Natural killer cell (primary cell): ENCODE results near the gene ATP8B2. TPM values are rescaled to one million over a fixed set of nuclear protein-coding genes. Genes with fewer than 3 reads are reported as not detected.
"Not testable (repeated sequence)": the region's sequence is repeated elsewhere in the genome, so short reads cannot be mapped to it uniquely, and the experiment has no call there.

Source experiments
- ATAC-seq, 3 donors: fragments of 150-1000 bp in 2 of 3; fragments of 200-7000 bp in 1 of 3; cut with Tn5 transposase; 1 replicate in 1 of 3; 2 replicates in 2 of 3; pipeline ENCODE4 v1.10.0; 2021; ENCODE audit warnings: mild to moderate bottlenecking in 2 of 3, moderate library complexity in 2 of 3
- DNase-seq, 2 donors: peaks; one replicate each; pipeline versions ENCODE4 v3.0.0 to v3.0.0-alpha.2; 2013 to 2021; ENCODE audit warnings: mixed read lengths in 1 of 2
- H3K27ac ChIP-seq: one replicate; pipeline ENCODE4 v1.5.1; 2013; ENCODE audit warnings: mild to moderate bottlenecking, low read length
- H3K27me3 ChIP-seq: one replicate; pipeline ENCODE4 v1.6.1; 2013; ENCODE audit warnings: low read length; ENCODE audit not compliant: control insufficient read depth, insufficient read depth
- H3K36me3 ChIP-seq: one replicate; pipeline ENCODE4 v1.6.1; 2013; ENCODE audit warnings: low read length; ENCODE audit not compliant: control insufficient read depth, insufficient read depth
- H3K4me1 ChIP-seq: one replicate; pipeline ENCODE4 v1.6.1; 2013; ENCODE audit warnings: low read length; ENCODE audit not compliant: control insufficient read depth, insufficient read depth
- H3K4me3 ChIP-seq: one replicate; pipeline ENCODE4 v1.5.1; 2013; ENCODE audit warnings: low read length
- H3K9me3 ChIP-seq: one replicate; pipeline ENCODE4 v1.6.1; 2013; ENCODE audit warnings: low read length; ENCODE audit not compliant: control insufficient read depth, insufficient read depth
- H3K27ac Mint-ChIP-seq, 2 donors: one replicate each; pipeline ENCODE4 v1.8.0; 2022; ENCODE audit warnings: mild to moderate bottlenecking in 2 of 2, mixed read lengths in 2 of 2, moderate library complexity in 1 of 2
- H3K27me3 Mint-ChIP-seq, 2 donors: one replicate each; pipeline ENCODE4 v1.8.0; 2022; ENCODE audit warnings: low read depth in 2 of 2, mixed read lengths in 2 of 2
- H3K36me3 Mint-ChIP-seq: one replicate; pipeline ENCODE4 v1.8.0; 2022; ENCODE audit warnings: mixed read lengths
- H3K4me1 Mint-ChIP-seq, 2 donors: one replicate each; pipeline ENCODE4 v1.8.0; 2022; ENCODE audit warnings: mixed read lengths in 2 of 2
- H3K4me3 Mint-ChIP-seq: one replicate; pipeline ENCODE4 v1.8.0; 2022; ENCODE audit warnings: mild to moderate bottlenecking, moderate library complexity, mixed read lengths
- H3K9me3 Mint-ChIP-seq, 2 donors: one replicate each; pipeline ENCODE4 v1.8.0; 2022; ENCODE audit warnings: mixed read lengths in 2 of 2
- CTCF ChIP-seq: fragments of 200-600 bp; IDR thresholded peaks from one replicate; pipeline ENCODE4 v1.8.0; 2022; ENCODE audit warnings: antibody characterized with exemption
- WGBS: methylation state at CpG from one replicate; pipeline ENCODE4 v1.1.7; 2013; ENCODE audit warnings: missing lambda C conversion rate; ENCODE audit not compliant: insufficient coverage; 5-methylcytosine and 5-hydroxymethylcytosine counted together
- intact Hi-C: fragments of 100-400 bp; cut with micrococcal nuclease; formaldehyde crosslinking; loops from one replicate; pipeline ENCODE4 v1.14.2; 2022
- total RNA-seq, 4 donors: library from RNA; stranded (reverse); fragments of 120-200 nt in 1 of 4; gene quantifications; one replicate each; pipeline versions ENCODE4 v1.2.3 to v1.2.4, GENCODE V29; 2013 to 2022

The ATP8B2 gene
- total RNA-seq, 3 donors from 2014 or later (not counting 1 experiment from before 2014, with no cell fraction given), result 47.8 to 67.5 (median 59.3) TPM

GRCh38 chr1:154318386-154318785, 6.9 kb upstream of the ATP8B2 start:
- intact Hi-C loops, result no loop called here
- WGBS, result 96% methylated on average over 4 of the region's 4 CpGs
- Mint-ChIP-seq H3K9me3 (no peaks in the 10 kb centered on the region), H3K36me3 (no peaks in the 10 kb centered on the region), H3K27ac (no peak overlapping the region), H3K27me3 (peaks cover 13 to 25% of the 10 kb centered on the region in 2 donors), H3K4me3 (no peak overlapping the region), H3K4me1 (no peaks in the 10 kb centered on the region)
- no peaks in the 10 kb centered on the region for H3K27me3 ChIP-seq
- H3K27ac ChIP-seq, result no peak overlapping the region
- H3K9me3 ChIP-seq, result no peaks in the 10 kb centered on the region
- DNase-seq (no peak), ATAC-seq (no peak)
- no peak overlapping the region for H3K4me3 ChIP-seq
- TF ChIP-seq CTCF, result no peak
- no peaks in the 10 kb centered on the region for H3K4me1 ChIP-seq
- no peaks in the 10 kb centered on the region for H3K36me3 ChIP-seq

DNA sequence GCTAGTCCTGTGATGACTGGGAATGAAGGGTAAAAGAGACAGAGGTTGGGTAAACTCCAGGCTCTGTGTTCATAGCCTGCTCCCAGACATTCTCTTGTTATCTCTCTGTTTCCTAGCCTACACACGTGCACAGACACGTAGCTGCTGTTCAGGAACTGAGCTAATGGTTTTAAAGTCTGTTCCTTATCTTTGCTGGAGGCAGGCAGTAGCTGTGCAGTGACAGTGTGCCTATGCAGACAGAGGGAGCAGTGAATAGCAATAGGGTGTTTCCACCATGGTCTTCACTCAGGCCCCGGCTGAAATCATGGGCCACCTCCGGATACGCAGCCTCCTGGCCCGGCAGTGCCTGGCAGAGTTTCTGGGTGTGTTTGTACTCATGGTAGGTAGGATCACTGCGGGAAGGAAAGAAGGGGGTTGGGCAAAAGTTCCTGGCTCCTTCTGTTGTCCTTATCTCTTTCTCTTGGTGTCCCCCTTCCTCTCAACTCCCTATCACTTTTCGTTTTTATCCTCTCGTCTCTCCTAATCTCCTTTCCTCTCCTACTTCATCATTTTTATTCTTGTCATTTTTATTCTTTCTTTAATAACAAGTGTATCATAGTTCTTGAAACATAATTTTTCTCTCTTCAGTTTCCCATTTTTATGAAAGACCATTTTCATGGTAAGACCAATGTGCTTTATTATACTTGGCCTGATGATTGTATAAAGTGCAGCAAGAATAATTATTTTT, 4.3 kb upstream of the ATP8B2 start, which contains the start of gene AQP10:
AQP10 (plus strand) TSS at position 212 of the 727 bp plus-strand sequence; CDS start at position 275, 63 bp downstream.
- WGBS, result 63% methylated on average over 5 of the region's 9 CpGs

GRCh38 chr1:154321609-154321934, 3.8 kb upstream of the ATP8B2 start:
- H3K9me3 ChIP-seq, H3K4me3 ChIP-seq, H3K27ac Mint-ChIP-seq, ATAC-seq, H3K36me3 ChIP-seq, intact Hi-C loops, H3K27me3 ChIP-seq, H3K4me3 Mint-ChIP-seq, H3K27ac ChIP-seq, H3K9me3 Mint-ChIP-seq, DNase-seq, H3K36me3 Mint-ChIP-seq: not testable (repeated sequence)
- peaks cover 10 to 25% of the 10 kb centered on the region in 2 donors for H3K27me3 Mint-ChIP-seq
- H3K4me1 Mint-ChIP-seq, result peaks cover 8 to 21% of the 10 kb centered on the region in 2 donors
- H3K4me1 ChIP-seq, result peaks cover 17% of the 10 kb centered on the region

More for the DNA sequence above, 4.3 kb upstream of the ATP8B2 start, which contains the start of gene AQP10:
- H3K27ac Mint-ChIP-seq, result no peak within 1 kb of the TSS
- Histone ChIP-seq H3K4me3 (no peak within 1 kb of the TSS), H3K4me1 (peaks cover 12% of the 10 kb centered on the region), H3K27me3 (no peaks in the 10 kb centered on the region), H3K36me3 (no peaks in the 10 kb centered on the region), H3K9me3 (no peaks in the 10 kb centered on the region), H3K27ac (no peak within 1 kb of the TSS)
- intact Hi-C loops, result no loop called here
- no peaks in the 10 kb centered on the region for H3K36me3 Mint-ChIP-seq
- H3K4me1 Mint-ChIP-seq, result peaks cover 4 to 15% of the 10 kb centered on the region in 2 donors
- ATAC-seq (no peak), DNase-seq (no peak)
- peaks cover 13 to 25% of the 10 kb centered on the region in 2 donors for H3K27me3 Mint-ChIP-seq
- H3K9me3 Mint-ChIP-seq, result no peaks in the 10 kb centered on the region
- no peak within 1 kb of the TSS for H3K4me3 Mint-ChIP-seq
- no peak for TF ChIP-seq CTCF

DNA sequence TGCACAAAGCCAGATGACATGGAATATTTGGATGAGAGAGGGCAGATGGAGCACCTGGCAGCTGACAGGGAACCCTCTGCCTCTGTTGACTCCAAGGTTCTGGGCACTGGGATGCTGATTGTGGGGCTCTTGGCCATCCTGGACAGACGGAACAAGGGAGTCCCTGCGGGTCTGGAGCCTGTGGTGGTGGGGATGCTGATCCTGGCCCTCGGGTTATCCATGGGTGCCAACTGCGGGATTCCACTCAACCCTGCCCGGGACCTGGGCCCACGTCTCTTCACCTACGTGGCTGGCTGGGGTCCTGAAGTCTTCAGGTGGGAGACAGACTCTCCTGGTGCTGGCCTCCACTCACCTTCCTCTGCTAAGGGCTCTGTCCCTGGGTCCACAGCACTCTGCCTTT, 1.8 kb upstream of the ATP8B2 start:
- Mint-ChIP-seq H3K27me3 (peaks cover 7 to 9% of the 10 kb centered on the region in 2 donors), H3K4me3 (no peak overlapping the region), H3K36me3 (no peaks in the 10 kb centered on the region), H3K27ac (no peak overlapping the region), H3K4me1 (peaks cover 21 to 38% of the 10 kb centered on the region in 2 donors), H3K9me3 (no peaks in the 10 kb centered on the region)
- Histone ChIP-seq H3K27ac (no peak overlapping the region), H3K36me3 (no peaks in the 10 kb centered on the region), H3K9me3 (no peaks in the 10 kb centered on the region), H3K27me3 (no peaks in the 10 kb centered on the region), H3K4me1 (peaks cover 35% of the 10 kb centered on the region), H3K4me3 (no peak overlapping the region)
- DNase-seq (no peak), ATAC-seq (no peak)
- intact Hi-C loops, result no loop called here
- 93% methylated on average over 7 of the region's 7 CpGs for WGBS
- no peak for TF ChIP-seq CTCF
